H9 (cell line): Measurements from ENCODE around the gene SCP2. TPM values are rescaled to one million over a fixed set of nuclear protein-coding genes. Genes with fewer than 3 reads are reported as not detected.

ENCODE experiments used
- DNase-seq: peaks from one replicate; pipeline ENCODE4 v3.0.0-alpha.2; 2017
- H2AFZ ChIP-seq: one replicate; pipeline ENCODE4 v1.6.1; 2013; ENCODE audit warnings: mild to moderate bottlenecking, low read length, control low read depth, moderate library complexity
- H2AK5ac ChIP-seq: 2 replicates; pipeline ENCODE4 v1.6.1; 2013; ENCODE audit warnings: low read length, control low read depth, mixed read lengths; ENCODE audit not compliant: insufficient read length
- H2BK120ac ChIP-seq: one replicate; pipeline ENCODE4 v1.6.1; 2013; ENCODE audit warnings: low read depth, mild to moderate bottlenecking, low read length, control low read depth, inconsistent platforms; ENCODE audit not compliant: poor library complexity, severe bottlenecking
- H2BK12ac ChIP-seq: 2 replicates; pipeline ENCODE4 v1.6.1; 2013; ENCODE audit warnings: low read length, control low read depth, mixed read lengths, low read depth; ENCODE audit not compliant: insufficient read length
- H2BK15ac ChIP-seq: 2 replicates; pipeline ENCODE4 v1.6.1; 2013; ENCODE audit warnings: low read depth, low read length, control low read depth
- H2BK20ac ChIP-seq: one replicate; pipeline ENCODE4 v1.6.1; 2013; ENCODE audit warnings: low read depth, mild to moderate bottlenecking, low read length, control low read depth, inconsistent platforms; ENCODE audit not compliant: poor library complexity, severe bottlenecking
- H2BK5ac ChIP-seq: 2 replicates; pipeline ENCODE4 v1.6.1; 2013; ENCODE audit warnings: low read length, control low read depth, mixed read lengths; ENCODE audit not compliant: insufficient read length
- H3K14ac ChIP-seq: 2 replicates; pipeline ENCODE4 v1.6.1; 2013; ENCODE audit warnings: low read length, control low read depth; ENCODE audit not compliant: insufficient read depth
- H3K18ac ChIP-seq: 2 replicates; pipeline ENCODE4 v1.6.1; 2013; ENCODE audit warnings: low read depth, mild to moderate bottlenecking, mixed read lengths, low read length, control low read depth; ENCODE audit not compliant: insufficient read length
- H3K23ac ChIP-seq: 2 replicates; pipeline ENCODE4 v1.6.1; 2013; ENCODE audit warnings: low read length, control low read depth, mixed read lengths, low read depth; ENCODE audit not compliant: insufficient read length
- H3K23me2 ChIP-seq: 2 replicates; pipeline ENCODE4 v1.6.1; 2013; ENCODE audit warnings: low read depth, mild to moderate bottlenecking, mixed read lengths, low read length, control low read depth; ENCODE audit not compliant: insufficient read length, poor library complexity, severe bottlenecking
- H3K27ac ChIP-seq: 2 replicates; pipeline ENCODE4 v1.5.1; 2013; ENCODE audit warnings: low read length, control low read depth, mixed read lengths, low read depth; ENCODE audit not compliant: insufficient read length
- H3K27me3 ChIP-seq: 2 replicates; pipeline ENCODE4 v1.6.1; 2013; ENCODE audit warnings: low read length, control low read depth, inconsistent platforms; ENCODE audit not compliant: insufficient read depth
- H3K4ac ChIP-seq: 2 replicates; pipeline ENCODE4 v1.6.1; 2013; ENCODE audit warnings: low read depth, mild to moderate bottlenecking, control low read depth, inconsistent platforms, low read length, moderate library complexity
- H3K4me1 ChIP-seq: 2 replicates; pipeline ENCODE4 v1.6.1; 2013; ENCODE audit warnings: low read length, control low read depth, inconsistent platforms; ENCODE audit not compliant: insufficient read depth
- H3K4me2 ChIP-seq: 2 replicates; pipeline ENCODE4 v1.6.1; 2013; ENCODE audit warnings: low read length, control low read depth, mixed read lengths; ENCODE audit not compliant: insufficient read length, insufficient read depth
- H3K56ac ChIP-seq: 2 replicates; pipeline ENCODE4 v1.6.1; 2013; ENCODE audit warnings: low read depth, mild to moderate bottlenecking, mixed read lengths, low read length, control low read depth; ENCODE audit not compliant: insufficient read length
- H3K79me1 ChIP-seq: 2 replicates; pipeline ENCODE4 v1.6.1; 2013; ENCODE audit warnings: low read depth, mild to moderate bottlenecking, moderate library complexity, low read length, control low read depth, inconsistent platforms; ENCODE audit not compliant: insufficient read depth, poor library complexity, severe bottlenecking
- H3K79me2 ChIP-seq: 2 replicates; pipeline ENCODE4 v1.6.1; 2013; ENCODE audit warnings: low read length, control low read depth, inconsistent platforms; ENCODE audit not compliant: insufficient read depth
- H3K9ac ChIP-seq: 2 replicates; pipeline ENCODE4 v1.6.1; 2013; ENCODE audit warnings: low read length, control low read depth, mixed read lengths; ENCODE audit not compliant: insufficient read length; ENCODE audit errors: extremely low read depth
- H3K9me3 ChIP-seq: one replicate; pipeline ENCODE4 v1.6.1; 2013; ENCODE audit warnings: low read depth, low read length, inconsistent platforms; ENCODE audit not compliant: control insufficient read depth
- H3T11ph ChIP-seq: one replicate; pipeline ENCODE4 v1.6.1; 2013; ENCODE audit warnings: mild to moderate bottlenecking, low read length, control low read depth, inconsistent platforms
- H4K20me1 ChIP-seq: one replicate; pipeline ENCODE4 v1.6.1; 2013; ENCODE audit not compliant: control insufficient read depth, insufficient read length, insufficient read depth
- H4K5ac ChIP-seq: 2 replicates; pipeline ENCODE4 v1.6.1; 2013; ENCODE audit warnings: low read depth, mild to moderate bottlenecking, mixed read lengths, low read length, control low read depth; ENCODE audit not compliant: insufficient read length
- H4K8ac ChIP-seq: replicated peaks from 2 replicates; pipeline ENCODE4 v1.6.1; 2013; ENCODE audit warnings: low read length, control low read depth, mixed read lengths, low read depth; ENCODE audit not compliant: insufficient read length
- H4K91ac ChIP-seq: 2 replicates; pipeline ENCODE4 v1.6.1; 2013; ENCODE audit warnings: low read depth, mild to moderate bottlenecking, moderate library complexity, mixed read lengths, low read length, control low read depth; ENCODE audit not compliant: insufficient read length
- H3K27ac Mint-ChIP-seq, 3 experiments: 2 replicates in 2 of 3; 3 replicates in 1 of 3; pipeline ENCODE4 v1.8.0; 2020 to 2021; ENCODE audit warnings: mixed read lengths in 3 of 3, mild to moderate bottlenecking in 1 of 3, moderate library complexity in 1 of 3
- H3K27me3 Mint-ChIP-seq: 2 replicates; pipeline ENCODE4 v1.8.0; 2021; ENCODE audit warnings: low read depth, mild to moderate bottlenecking, moderate library complexity, mixed read lengths
- H3K36me3 Mint-ChIP-seq, 3 experiments: 2 replicates in 2 of 3; 3 replicates in 1 of 3; pipeline ENCODE4 v1.8.0; 2020 to 2021; ENCODE audit warnings: low read depth in 3 of 3, mixed read lengths in 3 of 3; ENCODE audit not compliant: insufficient read depth in 1 of 3
- H3K4me1 Mint-ChIP-seq, 2 experiments: 2 replicates each; pipeline ENCODE4 v1.8.0; 2020; ENCODE audit warnings: mixed read lengths in 2 of 2
- H3K4me3 Mint-ChIP-seq, 2 experiments: 2 replicates in 1 of 2; 3 replicates in 1 of 2; pipeline ENCODE4 v1.8.0; 2020 to 2021; ENCODE audit warnings: mild to moderate bottlenecking in 2 of 2, mixed read lengths in 2 of 2, moderate library complexity in 1 of 2
- H3K9me3 Mint-ChIP-seq, 2 experiments: 2 replicates in 1 of 2; 3 replicates in 1 of 2; pipeline ENCODE4 v1.8.0; 2020; ENCODE audit warnings: mild to moderate bottlenecking in 2 of 2, mixed read lengths in 2 of 2, moderate library complexity in 1 of 2
- CTCF ChIP-seq: fragments of 200-600 bp; sonication (generic); conservative IDR thresholded peaks from 3 replicates; pipeline ENCODE4 v1.8.0; 2021; ENCODE audit warnings: antibody characterized with exemption, mild to moderate bottlenecking
- WGBS: extraction: QIAGEN DNeasy Blood & Tissue Kit; methylation state at CpG from one replicate; pipeline ENCODE4 v1.1.7; 2013; ENCODE audit warnings: missing lambda C conversion rate, low lambda C conversion rate, mixed read lengths; ENCODE audit not compliant: insufficient read length; ENCODE audit errors: extremely low coverage; 5-methylcytosine and 5-hydroxymethylcytosine counted together
- total RNA-seq: library from RNA; stranded (reverse); gene quantifications from 2 replicates; pipeline ENCODE4 v1.2.1, GENCODE V29; 2021

The SCP2 gene
- total RNA-seq, 1 experiment from 2014 or later: 48.8 TPM

DNA sequence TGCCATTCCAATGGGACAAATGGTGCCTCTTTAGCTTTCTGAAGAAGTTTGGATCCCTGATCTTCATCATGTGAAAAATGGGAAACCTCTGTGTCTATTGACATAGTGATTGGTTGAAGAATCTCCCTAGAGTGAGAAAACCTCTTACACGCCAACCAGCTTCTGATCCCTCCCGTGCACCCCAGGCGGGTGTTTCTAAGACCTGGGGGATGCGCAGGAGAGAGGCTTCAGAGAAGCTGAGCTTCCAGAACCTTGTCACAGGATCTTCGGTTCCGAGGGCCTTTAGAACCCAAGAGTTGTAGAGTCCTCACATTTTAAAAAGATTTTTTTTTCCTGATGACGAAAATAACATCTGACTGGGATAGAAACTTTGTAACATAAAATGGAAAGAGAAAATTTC is 146.2 kb downstream of the SCP2 start:
- H3K4me1 ChIP-seq: no peaks in the 10 kb centered on the region
- H2BK5ac ChIP-seq: no peak overlapping the region
- no peak overlapping the region for H3T11ph ChIP-seq
- TF ChIP-seq CTCF: no peak
- H2BK120ac ChIP-seq: no peak overlapping the region
- H4K91ac ChIP-seq: no peak overlapping the region
- no peak overlapping the region for H3K27ac ChIP-seq
- H4K20me1 ChIP-seq: no peaks in the 10 kb centered on the region
- no peaks in the 10 kb centered on the region for H3K79me1 ChIP-seq
- H2AFZ ChIP-seq: no peak overlapping the region
- H3K14ac ChIP-seq: no peak overlapping the region
- H2BK12ac ChIP-seq: no peak overlapping the region
- DNase-seq: no peak
- H3K27ac Mint-ChIP-seq: no peak overlapping the region
- H3K23ac ChIP-seq: no peak overlapping the region
- H3K36me3 Mint-ChIP-seq: no peaks in the 10 kb centered on the region
- H2BK20ac ChIP-seq: no peak overlapping the region
- no peaks in the 10 kb centered on the region for H3K9me3 ChIP-seq
- H3K27me3 Mint-ChIP-seq: no peaks in the 10 kb centered on the region; the same call in 1 of the 2 replicates
- no peak overlapping the region for H4K5ac ChIP-seq
- H3K4me3 Mint-ChIP-seq: no peak overlapping the region
- H3K4ac ChIP-seq: no peak overlapping the region
- no CpG with 5 or more reads among the region's 7 CpGs for WGBS
- peaks cover 0 to 9% of the 10 kb centered on the region in 2 experiments; a peak in 1 of 4 replicates for H3K4me1 Mint-ChIP-seq
- no peaks in the 10 kb centered on the region for H3K79me2 ChIP-seq
- H3K23me2 ChIP-seq: no peaks in the 10 kb centered on the region
- no peak overlapping the region for H4K8ac ChIP-seq
- H3K9ac ChIP-seq: no peak overlapping the region
- H2BK15ac ChIP-seq: no peak overlapping the region
- H3K9me3 Mint-ChIP-seq: no peaks in the 10 kb centered on the region
- H2AK5ac ChIP-seq: no peak overlapping the region
- no peak overlapping the region for H3K4me2 ChIP-seq
- H3K27me3 ChIP-seq: no peaks in the 10 kb centered on the region
- no peak overlapping the region for H3K56ac ChIP-seq
- no peak overlapping the region for H3K18ac ChIP-seq
